SIG-M5 (cell line): ENCODE data around the gene NFE2L2.
A peak's percentile ranks its signal among the peaks of the same experiment; 100 is the strongest.
"Not testable (repeated sequence)": the region's sequence is repeated elsewhere in the genome, so short reads cannot be mapped to it uniquely, and the experiment has no call there.

Source experiments
- DNase-seq: peaks from one replicate; lab custom pipeline; 2025; lab: John Stamatoyannopoulos, UW

NFE2L2 gene

DNA sequence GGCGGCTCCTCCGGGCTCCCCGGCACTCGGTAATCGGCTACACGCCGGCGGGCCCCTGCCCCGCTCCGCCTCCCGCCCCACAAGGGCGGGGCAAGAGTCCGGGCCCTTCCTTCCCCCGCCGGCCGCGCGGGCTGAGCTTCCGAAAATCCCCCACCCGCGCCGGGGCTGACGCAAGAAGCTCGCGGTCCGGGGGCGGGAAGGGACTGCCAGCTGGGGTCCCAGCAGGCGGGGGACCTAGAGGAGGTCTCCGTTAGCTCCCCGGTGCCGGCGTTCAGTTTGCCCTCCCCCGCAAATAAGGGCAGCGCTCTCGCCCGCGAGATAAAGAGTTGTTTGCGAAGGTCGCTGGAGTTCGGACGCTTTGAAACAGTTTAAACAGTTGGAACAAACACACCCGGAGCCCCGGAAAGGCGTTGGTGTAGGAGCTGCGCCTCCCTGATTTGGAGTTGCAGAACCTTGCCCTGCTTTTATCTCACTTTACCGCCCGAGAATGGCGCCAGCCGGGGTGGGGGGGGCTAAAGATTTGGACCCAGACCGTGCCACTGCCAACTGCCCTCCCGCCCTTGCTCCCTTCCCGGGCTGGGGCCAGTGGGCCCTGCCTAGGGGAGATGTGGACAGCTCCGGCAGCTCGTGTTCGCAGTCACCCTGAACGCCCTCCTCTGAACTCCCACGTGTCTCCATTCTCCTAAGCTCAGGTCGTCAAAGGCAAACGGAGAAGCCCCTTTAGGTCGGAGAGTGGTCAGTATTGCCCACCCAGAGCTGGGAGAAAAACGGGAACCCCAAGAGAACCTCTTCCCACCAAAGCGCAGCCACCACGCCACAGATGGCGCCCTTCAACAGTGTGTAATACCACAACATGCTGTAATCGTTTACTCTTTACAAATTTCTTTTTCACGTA lies at the start of gene NFE2L2:
NFE2L2 (minus strand) TSS at position 35 of the 895 bp plus-strand sequence. CDS start 151 bp downstream, outside the sequence.
- peak; percentile 62 for DNase-seq

DNA sequence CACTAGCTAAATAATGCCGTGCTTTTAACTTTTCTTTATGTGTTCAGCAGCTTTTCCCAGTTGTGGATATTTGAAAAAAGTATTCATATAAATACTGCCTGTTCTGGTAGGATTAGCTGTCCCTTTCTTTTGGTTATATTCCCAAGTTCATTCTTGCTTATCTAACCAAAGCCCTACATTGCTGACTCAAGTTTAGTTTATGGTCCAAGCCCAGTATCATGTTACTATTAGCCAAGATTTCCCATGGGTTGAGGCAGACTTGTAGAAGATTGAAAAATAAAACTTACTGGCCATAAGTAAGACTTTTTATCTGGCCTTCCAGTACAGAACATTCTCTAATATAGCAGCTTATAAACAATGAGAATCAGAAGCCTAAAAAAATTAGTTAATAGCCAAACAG lies 49.7 kb upstream of the NFE2L2 start:
- no peak for DNase-seq

DNA sequence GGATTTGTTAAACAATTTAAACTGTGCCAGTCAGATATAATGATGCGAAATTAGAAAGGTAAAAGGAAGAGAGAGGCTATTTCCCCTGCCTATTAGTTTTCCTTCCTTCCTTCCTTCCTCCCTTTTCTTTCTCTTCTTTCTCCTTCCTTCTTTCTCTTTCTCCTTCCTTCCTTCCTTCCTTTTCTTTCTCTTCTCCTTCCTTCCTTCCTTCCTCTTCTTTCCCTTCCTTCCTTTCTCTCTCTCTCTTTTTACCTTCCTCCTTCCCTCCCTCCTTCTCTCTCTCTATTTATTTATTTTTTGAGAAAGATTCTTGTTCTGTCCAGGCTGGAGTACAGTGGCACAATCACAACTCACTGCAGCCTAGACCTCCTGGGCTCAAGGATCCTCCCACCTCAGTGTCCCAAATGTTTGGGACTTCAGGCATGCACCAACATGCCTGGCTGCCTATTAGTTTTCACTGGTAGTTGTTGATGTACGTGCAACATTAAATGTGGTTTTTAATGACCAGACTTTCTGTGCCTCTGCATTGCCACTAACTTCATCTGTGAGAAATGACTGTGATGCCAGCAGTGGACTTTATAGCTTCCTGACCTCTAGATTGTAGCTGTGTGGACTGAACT lies 48.7 kb upstream of the NFE2L2 start:
- no peak for DNase-seq

DNA sequence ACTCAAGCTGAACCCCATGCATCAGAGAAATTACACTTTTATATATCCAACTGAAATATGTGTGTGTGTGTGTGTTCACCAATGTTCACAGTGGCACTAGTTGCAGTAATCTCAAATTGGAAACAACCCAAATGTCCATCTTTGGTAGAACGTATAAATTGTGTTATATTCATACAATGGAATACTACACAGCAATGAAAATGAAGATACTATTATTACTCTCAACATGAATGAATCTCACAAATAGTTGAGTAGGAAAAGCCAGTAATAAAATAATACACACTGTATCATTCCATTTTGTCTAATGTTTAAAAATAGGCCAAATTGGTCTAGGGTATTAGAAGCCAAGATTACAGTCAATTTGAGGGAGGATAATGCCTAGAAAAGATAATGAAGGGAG lies 48.0 kb upstream of the NFE2L2 start:
- DNase-seq = no peak

DNA sequence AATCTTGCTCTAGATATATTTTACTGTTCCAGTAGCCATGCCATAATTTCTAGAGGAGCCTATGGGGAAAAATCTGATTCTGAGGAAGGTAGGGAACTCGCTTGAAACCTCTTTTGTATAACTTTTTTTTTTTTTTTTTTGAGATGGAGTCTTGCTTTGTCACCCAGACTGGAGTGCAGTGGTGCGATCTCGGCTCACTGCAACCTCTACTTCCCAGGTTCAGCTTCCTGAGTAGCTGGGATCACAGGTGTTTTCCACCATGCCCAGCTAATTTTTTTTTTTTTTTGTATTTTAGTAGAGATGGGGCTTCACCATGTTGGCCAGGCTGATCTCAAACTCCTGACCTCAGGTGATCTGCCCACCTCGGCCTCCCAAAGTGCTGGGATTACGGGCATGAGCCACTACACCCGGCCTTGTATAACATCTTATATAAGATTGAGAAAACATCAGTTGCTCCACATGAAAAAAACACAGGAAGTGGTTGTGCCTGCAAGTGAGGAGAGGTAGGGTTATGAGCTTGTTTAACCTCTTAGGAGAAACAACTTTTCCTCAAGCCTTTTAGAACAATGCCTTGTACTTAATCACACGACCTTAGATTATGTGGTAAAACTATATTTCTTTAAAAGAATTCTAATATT lies 45.3 kb upstream of the NFE2L2 start:
- DNase-seq = not testable (repeated sequence)

DNA sequence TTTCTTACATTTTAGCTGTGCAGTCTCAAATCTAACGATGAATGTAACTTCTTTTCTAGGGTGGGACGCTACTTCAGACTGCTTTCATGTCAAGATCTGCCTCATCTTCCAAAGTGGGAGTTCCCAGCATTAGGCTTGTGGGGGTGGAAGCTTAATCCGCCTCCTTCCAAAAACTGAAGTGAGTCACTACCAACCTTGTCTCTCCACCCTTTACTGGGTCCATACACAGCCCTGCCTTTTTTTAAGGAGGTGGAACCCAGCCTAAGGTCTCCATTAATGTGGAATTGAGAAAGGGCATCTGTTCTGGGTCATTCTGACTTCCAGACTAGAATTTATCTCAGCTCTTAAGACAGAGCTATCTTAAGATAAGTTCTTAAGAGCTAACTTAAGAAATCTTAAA lies 42.0 kb upstream of the NFE2L2 start:
- DNase-seq = no peak

GRCh38 chr2:177303939-177304338 lies 39.4 kb upstream of the NFE2L2 start:
- DNase-seq = no peak

DNA sequence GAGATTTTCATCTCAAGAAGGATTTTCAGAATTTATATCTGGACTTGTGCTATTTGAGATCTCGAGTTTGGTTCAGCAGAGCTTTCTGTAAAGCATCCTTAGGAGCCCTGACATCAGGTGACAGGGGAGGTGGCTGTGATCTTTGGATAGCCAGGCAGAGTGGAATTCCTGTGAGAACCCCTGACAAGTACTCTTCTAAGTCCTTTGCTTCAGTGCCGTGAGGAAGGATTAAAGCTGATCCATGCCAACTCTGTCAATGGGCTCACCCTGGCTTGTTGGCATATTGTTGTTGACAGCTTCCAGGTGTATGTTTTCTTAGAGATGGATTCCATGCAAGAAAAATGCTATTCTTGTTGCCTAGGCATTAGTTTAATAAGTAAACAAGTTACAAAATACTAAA lies 38.0 kb upstream of the NFE2L2 start:
- no peak for DNase-seq

GRCh38 chr2:177298191-177298590 lies 33.7 kb upstream of the NFE2L2 start:
- DNase-seq = no peak

- no peak for DNase-seq
These were observed 31.5 kb upstream of the NFE2L2 start for GRCh38 chr2:177296040-177296439.

GRCh38 chr2:177295484-177295883 lies 31.0 kb upstream of the NFE2L2 start:
- no peak for DNase-seq

DNA sequence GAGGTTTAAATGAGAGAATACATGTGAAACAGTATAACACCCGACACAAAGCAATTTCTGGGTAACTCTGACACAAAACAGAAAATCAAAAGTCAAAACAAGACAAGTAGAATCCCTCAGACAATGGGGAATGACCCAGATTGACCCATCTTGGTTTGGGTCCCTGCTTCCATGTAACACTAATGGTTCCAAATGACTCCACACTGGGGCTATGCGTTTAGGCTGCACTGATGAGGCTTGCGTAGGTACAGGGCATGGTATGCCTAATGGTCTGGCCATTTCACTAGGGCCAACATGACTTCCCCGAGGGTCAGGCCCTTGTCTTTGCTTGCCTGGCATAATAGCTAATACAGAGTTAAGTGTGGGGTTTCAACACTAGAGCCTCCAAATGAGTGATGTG lies 27.2 kb upstream of the NFE2L2 start:
- DNase-seq = no peak

- no peak for DNase-seq
These were observed 25.5 kb upstream of the NFE2L2 start for GRCh38 chr2:177289824-177290628.

- no peak for DNase-seq
These were observed 23.3 kb upstream of the NFE2L2 start for GRCh38 chr2:177287814-177288213.

GRCh38 chr2:177285892-177286715 lies 21.6 kb upstream of the NFE2L2 start:
- no peak for DNase-seq

- DNase-seq = no peak
These were observed 20.0 kb upstream of the NFE2L2 start for GRCh38 chr2:177284531-177284930.

DNA sequence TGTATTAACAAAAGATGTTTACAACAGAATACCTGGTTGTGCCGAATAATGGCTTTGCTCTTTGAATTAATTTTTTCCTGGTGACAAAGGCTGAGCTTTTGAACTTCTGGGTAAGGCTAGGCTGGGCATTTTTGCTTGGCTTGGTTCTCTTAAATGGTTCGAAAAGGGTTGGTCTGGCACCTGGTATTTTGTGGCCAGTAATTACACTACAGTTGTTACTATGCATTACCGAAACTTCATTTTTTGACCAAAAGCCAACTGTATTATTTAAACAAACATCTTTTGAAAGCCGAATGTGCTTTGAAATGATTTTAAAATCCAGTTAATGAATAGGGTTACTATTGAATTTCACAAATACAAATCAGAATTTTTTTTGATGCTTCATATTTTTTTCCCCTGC lies 19.4 kb upstream of the NFE2L2 start:
- DNase-seq = no peak

- DNase-seq = no peak
These were observed 18.5 kb upstream of the NFE2L2 start for GRCh38 chr2:177282787-177283572.

DNA sequence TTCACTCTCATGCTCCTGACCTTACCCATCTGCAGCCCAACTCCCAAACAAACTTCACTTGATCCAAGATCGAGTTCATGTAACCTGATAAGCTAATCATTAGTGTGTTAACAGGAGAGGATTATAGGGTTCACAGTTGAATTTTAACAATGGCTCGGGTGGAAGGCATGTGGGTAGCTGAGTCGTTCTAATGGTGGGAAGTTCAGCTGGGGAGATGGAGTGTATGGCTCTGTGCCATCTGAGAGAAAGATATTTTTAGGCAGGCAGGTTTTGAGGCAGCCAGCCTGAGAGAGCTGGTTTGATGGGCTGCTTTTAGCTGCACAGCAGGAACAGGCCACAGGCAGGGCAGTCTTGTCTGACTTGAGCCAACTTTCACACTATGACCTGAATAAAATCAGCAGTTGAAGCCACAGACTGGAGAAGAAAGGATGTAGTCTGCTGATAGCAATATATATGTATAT lies 17.7 kb upstream of the NFE2L2 start:
- no peak for DNase-seq
